Measurements from ENCODE around the gene CDC16.

- TF ChIP-seq, protein P1, sequence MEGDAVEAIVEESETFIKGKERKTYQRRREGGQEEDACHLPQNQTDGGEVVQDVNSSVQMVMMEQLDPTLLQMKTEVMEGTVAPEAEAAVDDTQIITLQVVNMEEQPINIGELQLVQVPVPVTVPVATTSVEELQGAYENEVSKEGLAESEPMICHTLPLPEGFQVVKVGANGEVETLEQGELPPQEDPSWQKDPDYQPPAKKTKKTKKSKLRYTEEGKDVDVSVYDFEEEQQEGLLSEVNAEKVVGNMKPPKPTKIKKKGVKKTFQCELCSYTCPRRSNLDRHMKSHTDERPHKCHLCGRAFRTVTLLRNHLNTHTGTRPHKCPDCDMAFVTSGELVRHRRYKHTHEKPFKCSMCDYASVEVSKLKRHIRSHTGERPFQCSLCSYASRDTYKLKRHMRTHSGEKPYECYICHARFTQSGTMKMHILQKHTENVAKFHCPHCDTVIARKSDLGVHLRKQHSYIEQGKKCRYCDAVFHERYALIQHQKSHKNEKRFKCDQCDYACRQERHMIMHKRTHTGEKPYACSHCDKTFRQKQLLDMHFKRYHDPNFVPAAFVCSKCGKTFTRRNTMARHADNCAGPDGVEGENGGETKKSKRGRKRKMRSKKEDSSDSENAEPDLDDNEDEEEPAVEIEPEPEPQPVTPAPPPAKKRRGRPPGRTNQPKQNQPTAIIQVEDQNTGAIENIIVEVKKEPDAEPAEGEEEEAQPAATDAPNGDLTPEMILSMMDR (IDR thresholded peaks at IDR 0.05): no peak
- TF ChIP-seq EP300 (IDR thresholded peaks at IDR 0.05): no peak
Observed at GRCh38 chr13:114241918-114242317, 7.2 kb downstream of the CDC16 start.

All from gastroesophageal sphincter (tissue), 3 donors.